Gastroesophageal sphincter (tissue), 3 donors: ENCODE measurements around the gene RHOU.

Experiments
- POLR2A ChIP-seq, 2 donors: fragments of 450-650 bp; IDR thresholded peaks; one replicate each; pipeline ENCODE4 v1.6.1; 2017; ENCODE audit warnings: antibody characterized with exemption in 2 of 2, mild to moderate bottlenecking in 2 of 2, moderate library complexity in 1 of 2
- POLR2AphosphoS5 ChIP-seq: sonication (generic); formaldehyde crosslinking; IDR thresholded peaks from one replicate; pipeline ENCODE4 v1.6.1; 2017; ENCODE audit warnings: antibody characterized with exemption
- TF ChIP-seq, protein P1 (sequence below), 4 experiments: fragments of 200-600 bp in 2 of 4; fragments of 450-650 bp in 2 of 4; sonication (generic) in 1 of 4; IDR thresholded peaks; one replicate each; pipeline ENCODE4 v1.5.1; 2017 to 2019; ENCODE audit warnings: antibody characterized with exemption in 4 of 4, mild to moderate bottlenecking in 2 of 4, moderate library complexity in 2 of 4

DNA sequence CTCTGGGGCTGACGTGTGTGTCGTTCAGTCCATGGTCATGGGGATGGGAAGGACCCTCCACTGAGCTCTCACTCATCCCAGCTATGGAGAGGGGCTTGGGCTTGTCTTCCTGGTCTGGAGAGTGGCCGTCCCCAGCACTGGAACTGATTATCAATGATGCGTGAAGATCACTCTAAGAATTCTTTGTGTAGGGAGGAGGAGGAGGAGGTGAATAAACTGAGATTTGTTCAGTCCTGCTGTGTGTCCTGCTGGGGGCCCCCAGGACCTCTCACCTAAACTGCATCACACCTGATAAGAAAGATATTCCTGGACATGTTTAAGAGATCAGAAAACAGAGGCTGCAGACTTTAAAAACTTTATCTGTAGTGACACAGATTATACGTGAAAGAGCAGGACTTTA lies 21.2 kb downstream of the RHOU start:
- TF ChIP-seq POLR2AphosphoS5 (no peak), POLR2A (IDR thresholded peaks at IDR 0.05) (no peak)
- TF ChIP-seq, protein P1, sequence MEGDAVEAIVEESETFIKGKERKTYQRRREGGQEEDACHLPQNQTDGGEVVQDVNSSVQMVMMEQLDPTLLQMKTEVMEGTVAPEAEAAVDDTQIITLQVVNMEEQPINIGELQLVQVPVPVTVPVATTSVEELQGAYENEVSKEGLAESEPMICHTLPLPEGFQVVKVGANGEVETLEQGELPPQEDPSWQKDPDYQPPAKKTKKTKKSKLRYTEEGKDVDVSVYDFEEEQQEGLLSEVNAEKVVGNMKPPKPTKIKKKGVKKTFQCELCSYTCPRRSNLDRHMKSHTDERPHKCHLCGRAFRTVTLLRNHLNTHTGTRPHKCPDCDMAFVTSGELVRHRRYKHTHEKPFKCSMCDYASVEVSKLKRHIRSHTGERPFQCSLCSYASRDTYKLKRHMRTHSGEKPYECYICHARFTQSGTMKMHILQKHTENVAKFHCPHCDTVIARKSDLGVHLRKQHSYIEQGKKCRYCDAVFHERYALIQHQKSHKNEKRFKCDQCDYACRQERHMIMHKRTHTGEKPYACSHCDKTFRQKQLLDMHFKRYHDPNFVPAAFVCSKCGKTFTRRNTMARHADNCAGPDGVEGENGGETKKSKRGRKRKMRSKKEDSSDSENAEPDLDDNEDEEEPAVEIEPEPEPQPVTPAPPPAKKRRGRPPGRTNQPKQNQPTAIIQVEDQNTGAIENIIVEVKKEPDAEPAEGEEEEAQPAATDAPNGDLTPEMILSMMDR (IDR thresholded peaks at IDR 0.05): no peak
